ENCODE measurements around the gene DGKI. TPM values are rescaled to one million over a fixed set of nuclear protein-coding genes. Genes with fewer than 3 reads are reported as not detected.

The DGKI gene
- total RNA-seq, 4 donors from 2014 or later: 0.66 to 2.9 (median 1.7) TPM

DNA sequence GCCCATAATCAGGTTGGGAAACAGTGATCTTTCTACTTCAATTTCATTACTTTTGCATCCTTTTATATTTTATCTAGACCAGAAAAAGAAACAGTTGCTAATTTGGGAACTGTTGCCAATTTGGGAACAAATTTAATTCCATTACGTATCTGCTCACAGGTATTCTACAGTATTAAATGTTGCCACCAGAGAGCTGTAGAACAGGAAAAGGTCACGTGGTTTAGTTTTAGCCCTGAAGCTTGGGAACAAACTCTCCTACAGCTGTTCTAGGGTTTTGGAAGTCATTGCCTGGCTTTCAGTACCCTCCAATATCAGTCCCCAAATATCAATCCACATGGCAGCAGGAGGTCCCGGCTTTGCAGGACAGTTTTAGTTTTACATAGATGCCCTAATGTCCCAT lies 172.7 kb downstream of the DGKI start:
- H3K36me3 ChIP-seq: no peaks in the 10 kb centered on the region
- H3K4me1 ChIP-seq: no peaks in the 10 kb centered on the region
- H3K27me3 ChIP-seq: no peaks in the 10 kb centered on the region
- H3K4me3 ChIP-seq: no peak overlapping the region
- no peak for TF ChIP-seq POLR2A (IDR thresholded peaks at IDR 0.05; ENCODE audit: low read depth)
- TF ChIP-seq POLR2AphosphoS5 (IDR thresholded peaks at IDR 0.05): no peak
- TF ChIP-seq EP300 (IDR thresholded peaks at IDR 0.05): no peak
- TF ChIP-seq, protein P1, sequence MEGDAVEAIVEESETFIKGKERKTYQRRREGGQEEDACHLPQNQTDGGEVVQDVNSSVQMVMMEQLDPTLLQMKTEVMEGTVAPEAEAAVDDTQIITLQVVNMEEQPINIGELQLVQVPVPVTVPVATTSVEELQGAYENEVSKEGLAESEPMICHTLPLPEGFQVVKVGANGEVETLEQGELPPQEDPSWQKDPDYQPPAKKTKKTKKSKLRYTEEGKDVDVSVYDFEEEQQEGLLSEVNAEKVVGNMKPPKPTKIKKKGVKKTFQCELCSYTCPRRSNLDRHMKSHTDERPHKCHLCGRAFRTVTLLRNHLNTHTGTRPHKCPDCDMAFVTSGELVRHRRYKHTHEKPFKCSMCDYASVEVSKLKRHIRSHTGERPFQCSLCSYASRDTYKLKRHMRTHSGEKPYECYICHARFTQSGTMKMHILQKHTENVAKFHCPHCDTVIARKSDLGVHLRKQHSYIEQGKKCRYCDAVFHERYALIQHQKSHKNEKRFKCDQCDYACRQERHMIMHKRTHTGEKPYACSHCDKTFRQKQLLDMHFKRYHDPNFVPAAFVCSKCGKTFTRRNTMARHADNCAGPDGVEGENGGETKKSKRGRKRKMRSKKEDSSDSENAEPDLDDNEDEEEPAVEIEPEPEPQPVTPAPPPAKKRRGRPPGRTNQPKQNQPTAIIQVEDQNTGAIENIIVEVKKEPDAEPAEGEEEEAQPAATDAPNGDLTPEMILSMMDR (IDR thresholded peaks at IDR 0.05): no peak
- no peaks in the 10 kb centered on the region for H3K9me3 ChIP-seq
- WGBS: 74% methylated on average over 3 of the region's 3 CpGs
- H3K27ac ChIP-seq (replicated peaks in 1 of 4): no peak overlapping the region
- DNase-seq (ENCODE audit: extremely low spot score): no peak
- intact Hi-C loops (cut with DNase I): no loop called here

- 91% methylated on average over 5 of the region's 5 CpGs for WGBS
- H3K4me3 ChIP-seq: no peak overlapping the region
- no peak for TF ChIP-seq POLR2AphosphoS5 (IDR thresholded peaks at IDR 0.05)
- TF ChIP-seq EP300 (IDR thresholded peaks at IDR 0.05): no peak
- no peak for TF ChIP-seq POLR2A (IDR thresholded peaks at IDR 0.05; ENCODE audit: low read depth)
- TF ChIP-seq, protein P1 (IDR thresholded peaks at IDR 0.05): no peak
- no peaks in the 10 kb centered on the region for H3K27me3 ChIP-seq
- H3K9me3 ChIP-seq: no peaks in the 10 kb centered on the region
- H3K4me1 ChIP-seq: peaks cover 0 to 16% (median 6%) of the 10 kb centered on the region in 4 donors
- H3K36me3 ChIP-seq: no peaks in the 10 kb centered on the region
- no peak for DNase-seq (ENCODE audit: extremely low spot score)
- no peak overlapping the region for H3K27ac ChIP-seq (replicated peaks in 1 of 4)
- intact Hi-C loops (cut with DNase I): no loop called here
Observed at GRCh38 chr7:137671920-137672319, 174.9 kb downstream of the DGKI start.

DNA sequence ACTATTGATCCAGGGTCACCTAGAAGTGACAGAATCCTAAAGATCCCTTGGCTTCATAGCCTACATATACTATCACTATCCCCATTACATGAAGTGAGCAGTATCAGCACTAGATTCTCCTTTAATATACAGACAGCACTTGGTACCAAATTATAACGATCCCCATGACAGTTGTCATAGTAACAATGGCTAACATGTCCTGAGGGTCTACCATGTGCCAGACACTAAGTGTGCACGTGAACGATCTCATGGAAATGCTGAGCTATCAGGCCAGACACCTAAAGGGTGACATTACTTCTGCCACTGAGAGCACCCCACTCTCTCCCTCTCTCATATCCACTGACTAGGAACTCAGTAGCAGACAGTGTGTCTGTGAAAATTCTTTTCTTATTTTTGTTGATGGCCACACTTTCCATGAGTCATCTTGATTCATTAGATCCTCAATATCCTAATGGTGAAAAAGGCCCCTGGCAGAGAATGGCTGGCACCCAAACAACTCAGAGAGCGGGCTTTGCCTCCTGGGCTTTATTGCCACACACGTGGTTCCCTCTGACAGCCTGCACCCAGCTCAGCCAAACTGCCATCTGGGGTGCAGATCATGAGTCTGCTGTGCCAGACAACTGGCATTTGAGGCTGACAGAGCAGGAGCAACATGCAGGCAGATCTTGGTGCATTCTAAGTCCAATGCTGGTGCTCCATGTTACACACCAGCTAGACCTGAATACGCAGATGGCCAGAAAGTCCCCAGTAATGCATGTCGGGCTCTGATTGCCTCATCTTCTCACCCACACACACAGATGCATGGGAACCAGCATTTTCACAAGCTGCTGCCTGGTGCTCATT lies 176.3 kb downstream of the DGKI start:
- WGBS: 81% methylated on average over 7 of the region's 7 CpGs

DNA sequence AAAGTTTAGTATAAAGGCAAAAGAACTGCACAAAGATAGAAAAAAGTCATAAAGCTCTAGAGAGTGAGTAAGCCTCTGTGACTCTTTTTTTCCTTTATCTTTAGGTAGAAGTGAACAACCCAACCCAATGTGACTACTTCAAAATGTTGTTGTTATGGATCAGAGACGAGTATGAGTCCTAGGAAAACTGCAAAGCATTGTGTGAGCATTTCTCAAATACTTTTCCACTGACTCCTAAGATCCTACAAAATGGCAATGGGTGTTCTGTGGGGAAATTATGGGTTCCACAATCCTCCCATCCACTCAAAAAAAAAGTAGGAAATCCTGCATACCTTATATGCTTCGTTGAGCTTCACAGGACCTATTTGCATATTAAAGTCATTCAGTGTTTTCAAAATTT lies 177.1 kb downstream of the DGKI start:
- intact Hi-C loops (cut with DNase I): loop anchor here (10.0 kb wide), 1 partner anchor 155 kb away; no protein-coding TSS in a partner anchor
- Histone ChIP-seq H3K36me3 (no peaks in the 10 kb centered on the region), H3K4me1 (peaks cover 0 to 16% (median 6%) of the 10 kb centered on the region in 4 donors), H3K27me3 (no peaks in the 10 kb centered on the region), H3K27ac (replicated peaks in 1 of 4) (no peak overlapping the region), H3K4me3 (no peak overlapping the region), H3K9me3 (no peaks in the 10 kb centered on the region)
- no peak for DNase-seq (ENCODE audit: extremely low spot score)
- 51% methylated on average over 2 of the region's 2 CpGs for whole genome bisulfite sequencing
- TF ChIP-seq POLR2A (IDR thresholded peaks at IDR 0.05; ENCODE audit: low read depth): no peak
- TF ChIP-seq EP300 (IDR thresholded peaks at IDR 0.05): no peak
- TF ChIP-seq, protein P1 (IDR thresholded peaks at IDR 0.05): no peak
- TF ChIP-seq POLR2AphosphoS5 (IDR thresholded peaks at IDR 0.05): no peak

More for the DNA sequence above, 176.3 kb downstream of the DGKI start:
- peaks cover 0 to 16% (median 6%) of the 10 kb centered on the region in 4 donors for H3K4me1 ChIP-seq
- DNase-seq (ENCODE audit: extremely low spot score): no peak
- intact Hi-C loops (cut with DNase I): no loop called here
- H3K36me3 ChIP-seq: no peaks in the 10 kb centered on the region
- no peaks in the 10 kb centered on the region for H3K9me3 ChIP-seq
- no peak for TF ChIP-seq POLR2AphosphoS5 (IDR thresholded peaks at IDR 0.05)
- TF ChIP-seq EP300 (IDR thresholded peaks at IDR 0.05): no peak
- TF ChIP-seq, protein P1 (IDR thresholded peaks at IDR 0.05): no peak
- TF ChIP-seq POLR2A (IDR thresholded peaks at IDR 0.05; ENCODE audit: low read depth): no peak
- H3K27ac ChIP-seq (replicated peaks in 1 of 4): no peak overlapping the region
- no peak overlapping the region for H3K4me3 ChIP-seq
- H3K27me3 ChIP-seq: no peaks in the 10 kb centered on the region
